RWPE1 (cell line): ENCODE data around the gene ZSWIM8.
"Not testable (repeated sequence)": the region's sequence is repeated elsewhere in the genome, so short reads cannot be mapped to it uniquely, and the experiment has no call there.

ENCODE experiments used
- CTCF ChIA-PET: fragments of 350-600 bp; sonication (Branson Sonifier 250); formaldehyde crosslinking; extraction: SDS; loops from one replicate; lab custom pipeline; 2021; lab: Yijun Ruan, JAX
- POLR2A ChIA-PET: fragments of 400-600 bp; formaldehyde crosslinking; extraction: SDS; loops from one replicate; lab custom pipeline; 2020; ENCODE audit warnings: antibody characterized with exemption; ENCODE audit not compliant: low non-redundant PET; lab: Yijun Ruan, JAX
- DNase-seq: peaks from one replicate; pipeline ENCODE4 v3.0.0; 2012; ENCODE audit warnings: low spot score
- H3K27ac ChIP-seq: fragments of 450-650 bp; 2 replicates; pipeline ENCODE4 v1.5.1; 2017
- CTCF ChIP-seq: fragments of 450-650 bp; conservative IDR thresholded peaks from 2 replicates; pipeline ENCODE4 v1.5.1; 2017; ENCODE audit warnings: low read depth, mild to moderate bottlenecking

Gene ZSWIM8, protein sequence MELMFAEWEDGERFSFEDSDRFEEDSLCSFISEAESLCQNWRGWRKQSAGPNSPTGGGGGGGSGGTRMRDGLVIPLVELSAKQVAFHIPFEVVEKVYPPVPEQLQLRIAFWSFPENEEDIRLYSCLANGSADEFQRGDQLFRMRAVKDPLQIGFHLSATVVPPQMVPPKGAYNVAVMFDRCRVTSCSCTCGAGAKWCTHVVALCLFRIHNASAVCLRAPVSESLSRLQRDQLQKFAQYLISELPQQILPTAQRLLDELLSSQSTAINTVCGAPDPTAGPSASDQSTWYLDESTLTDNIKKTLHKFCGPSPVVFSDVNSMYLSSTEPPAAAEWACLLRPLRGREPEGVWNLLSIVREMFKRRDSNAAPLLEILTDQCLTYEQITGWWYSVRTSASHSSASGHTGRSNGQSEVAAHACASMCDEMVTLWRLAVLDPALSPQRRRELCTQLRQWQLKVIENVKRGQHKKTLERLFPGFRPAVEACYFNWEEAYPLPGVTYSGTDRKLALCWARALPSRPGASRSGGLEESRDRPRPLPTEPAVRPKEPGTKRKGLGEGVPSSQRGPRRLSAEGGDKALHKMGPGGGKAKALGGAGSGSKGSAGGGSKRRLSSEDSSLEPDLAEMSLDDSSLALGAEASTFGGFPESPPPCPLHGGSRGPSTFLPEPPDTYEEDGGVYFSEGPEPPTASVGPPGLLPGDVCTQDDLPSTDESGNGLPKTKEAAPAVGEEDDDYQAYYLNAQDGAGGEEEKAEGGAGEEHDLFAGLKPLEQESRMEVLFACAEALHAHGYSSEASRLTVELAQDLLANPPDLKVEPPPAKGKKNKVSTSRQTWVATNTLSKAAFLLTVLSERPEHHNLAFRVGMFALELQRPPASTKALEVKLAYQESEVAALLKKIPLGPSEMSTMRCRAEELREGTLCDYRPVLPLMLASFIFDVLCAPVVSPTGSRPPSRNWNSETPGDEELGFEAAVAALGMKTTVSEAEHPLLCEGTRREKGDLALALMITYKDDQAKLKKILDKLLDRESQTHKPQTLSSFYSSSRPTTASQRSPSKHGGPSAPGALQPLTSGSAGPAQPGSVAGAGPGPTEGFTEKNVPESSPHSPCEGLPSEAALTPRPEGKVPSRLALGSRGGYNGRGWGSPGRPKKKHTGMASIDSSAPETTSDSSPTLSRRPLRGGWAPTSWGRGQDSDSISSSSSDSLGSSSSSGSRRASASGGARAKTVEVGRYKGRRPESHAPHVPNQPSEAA (N-terminal part only)

DNA sequence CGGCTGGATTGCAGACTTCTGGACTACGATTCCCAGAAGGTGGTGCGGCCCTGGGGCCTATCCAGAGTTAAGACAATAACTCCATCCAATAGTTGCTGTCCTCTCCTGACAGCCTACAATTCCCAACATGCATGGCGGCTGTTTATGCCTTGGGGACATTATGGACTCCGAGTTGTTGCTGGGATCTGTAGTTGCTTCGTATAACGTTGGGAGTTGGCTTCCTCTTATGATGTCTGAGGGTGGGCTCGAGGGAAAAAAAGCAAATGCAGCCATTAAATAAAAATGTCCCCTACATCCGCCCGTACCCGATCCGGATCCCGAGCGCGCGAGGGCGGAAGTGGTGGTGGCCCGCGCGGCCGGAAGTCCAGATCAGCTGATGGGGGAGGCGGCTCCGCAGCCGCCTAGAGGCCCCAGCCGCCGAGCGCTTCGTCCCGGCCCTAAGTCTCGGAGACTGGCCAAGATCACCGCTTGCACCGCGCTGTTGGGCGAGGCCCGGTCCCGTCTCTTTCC lies at the start of gene ZSWIM8:
TSS of gene ZSWIM8 (plus strand) at position 396 of the 510 bp plus-strand sequence. CDS start 273 bp downstream, outside the sequence.
- CTCF ChIA-PET, result interaction anchor here (1.0 kb wide), 1 partner anchor 18 kb away, joined by 7 read pairs; no protein-coding TSS in a partner anchor
- POLR2A ChIA-PET, result no interaction called here
- TF ChIP-seq CTCF, result no peak
- DNase-seq, result peak; percentile 98
- peak within 1 kb of the TSS; percentile 84 for H3K27ac ChIP-seq

- DNase-seq, CTCF ChIA-PET: not testable (repeated sequence)
- POLR2A ChIA-PET, result interaction anchor here (0.7 to 1.1 kb wide), 2 partner anchors 8 to 159 kb away, joined by 6 to 9 read pairs; no protein-coding TSS in a partner anchor
- H3K27ac ChIP-seq, result peak overlapping the region; percentile 74
These were observed 44.7 kb upstream of the ZSWIM8 start for GRCh38 chr10:73740501-73741254.

DNA sequence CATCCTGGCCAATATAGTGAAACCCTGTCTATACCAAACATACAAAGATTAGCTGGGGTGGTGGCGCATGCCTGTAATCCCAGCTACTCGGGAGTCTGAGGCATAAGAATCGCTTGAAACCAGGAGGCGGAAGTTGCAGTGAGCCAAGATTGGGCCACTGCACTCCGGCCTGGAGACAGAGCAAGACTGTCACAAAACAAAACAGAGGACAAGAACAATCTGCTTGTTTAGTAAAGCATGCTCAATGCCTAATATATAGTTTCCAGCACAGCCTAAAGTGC lies 43.0 kb upstream of the ZSWIM8 start:
- CTCF ChIA-PET, result interaction anchor here (0.6 kb wide), 1 partner anchor 195 kb away, joined by 3 read pairs; no protein-coding TSS in a partner anchor
- peak overlapping the region; percentile 74 for H3K27ac ChIP-seq
- DNase-seq, result no peak
- no peak for TF ChIP-seq CTCF
- POLR2A ChIA-PET, result interaction anchor here (0.6 kb wide), 1 partner anchor 233 kb away, joined by 3 read pairs; no protein-coding TSS in a partner anchor

GRCh38 chr10:73743327-73743904 lies 42.0 kb upstream of the ZSWIM8 start:
- no peak for TF ChIP-seq CTCF
- POLR2A ChIA-PET, result interaction anchor here (0.8 to 1.2 kb wide), 2 partner anchors 13 to 28 kb away, joined by 4 read pairs; a partner anchor contains a TSS
- peak overlapping the region; percentile 87 for H3K27ac ChIP-seq
- DNase-seq, result no peak
- CTCF ChIA-PET, result interaction anchor here (0.7 kb wide), 1 partner anchor 22 kb away, joined by 3 read pairs; no protein-coding TSS in a partner anchor

DNA sequence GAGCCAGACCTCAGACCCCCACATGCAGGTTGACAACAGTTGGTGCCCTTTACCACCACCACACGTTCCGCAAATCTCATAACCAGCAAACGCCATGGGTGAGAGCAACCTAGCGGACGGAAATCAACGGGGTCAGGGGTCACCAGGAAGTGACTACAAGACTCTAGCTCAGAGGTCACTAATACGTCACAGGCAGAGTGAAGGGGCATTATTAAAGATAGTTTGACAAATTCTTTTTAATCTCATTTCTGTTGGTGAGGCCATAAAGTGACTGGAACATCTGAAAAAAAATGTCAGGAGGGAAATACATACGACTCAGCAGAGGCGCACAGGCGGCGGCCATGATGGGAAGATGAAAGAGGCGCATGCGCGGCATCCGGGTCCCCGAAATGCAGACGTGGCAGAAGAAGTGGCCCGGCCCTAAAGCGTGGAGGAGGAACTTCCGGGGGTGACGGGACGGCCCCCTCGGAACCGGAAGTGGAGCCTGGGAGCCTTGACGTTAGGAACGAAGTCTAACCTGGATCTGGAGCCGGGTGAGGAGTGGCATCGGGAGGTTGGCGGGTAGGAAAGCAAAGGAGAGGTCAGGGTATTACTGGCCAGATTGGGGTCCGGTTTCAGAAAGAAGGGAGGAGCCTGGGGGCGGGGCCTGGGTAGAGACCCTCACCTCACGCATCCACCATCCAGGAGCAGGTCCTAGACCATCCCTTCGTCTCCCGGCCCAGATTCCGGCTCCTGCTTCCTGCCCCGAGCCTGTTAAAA lies 41.3 kb upstream of the ZSWIM8 start, which contains the start of gene SEC24C:
TSS of gene SEC24C (plus strand) at position 468 of the 759 bp plus-strand sequence. CDS start 2,461 bp downstream, outside the sequence.
- peak; percentile 98 for DNase-seq
- H3K27ac ChIP-seq, result peak within 1 kb of the TSS; percentile 87
- TF ChIP-seq CTCF, result no peak
- CTCF ChIA-PET, result no interaction called here
- POLR2A ChIA-PET, result interaction anchor here (0.8 to 1.2 kb wide), 2 partner anchors 13 to 28 kb away, joined by 4 read pairs; a partner anchor contains a TSS
